Spleen (tissue), 11 donors: Measurements from ENCODE around the gene OR1G1. TPM values are rescaled to one million over a fixed set of nuclear protein-coding genes. Genes with fewer than 3 reads are reported as not detected.

ENCODE experiments used
- DNase-seq: peaks from one replicate; pipeline ENCODE4 v3.0.0-alpha.2; 2020
- H3K27ac ChIP-seq, 8 donors: fragments of 200-600 bp; sonication (generic) in 7 of 8; 1 replicate in 4 of 8; 2 replicates in 4 of 8; pipeline versions ENCODE4 v1.5.0 to v1.8.0; 2016 to 2021; ENCODE audit warnings: inconsistent platforms in 4 of 8, mild to moderate bottlenecking in 4 of 8, moderate library complexity in 1 of 8
- H3K27me3 ChIP-seq, 7 donors: fragments of 200-600 bp; sonication (generic) in 6 of 7; replicated peaks in 1 of 7; 1 replicate in 4 of 7; 2 replicates in 3 of 7; pipeline versions ENCODE4 v1.5.0 to v1.8.0; 2016 to 2021; ENCODE audit warnings: inconsistent platforms in 3 of 7, mild to moderate bottlenecking in 1 of 7
- H3K36me3 ChIP-seq, 6 donors: fragments of 200-600 bp; sonication (generic) in 5 of 6; 1 replicate in 4 of 6; 2 replicates in 2 of 6; pipeline versions ENCODE4 v1.5.0 to v1.8.0; 2016 to 2021; ENCODE audit warnings: inconsistent platforms in 2 of 6
- H3K4me1 ChIP-seq, 6 donors: fragments of 200-600 bp; sonication (generic) in 5 of 6; 1 replicate in 3 of 6; 2 replicates in 3 of 6; pipeline versions ENCODE4 v1.5.0 to v1.8.0; 2016 to 2021; ENCODE audit warnings: inconsistent platforms in 3 of 6
- H3K4me3 ChIP-seq, 8 donors: fragments of 200-600 bp; sonication (generic) in 7 of 8; 1 replicate in 4 of 8; 2 replicates in 4 of 8; pipeline versions ENCODE4 v1.5.0 to v1.8.0; 2016 to 2021; ENCODE audit warnings: inconsistent platforms in 4 of 8, mild to moderate bottlenecking in 4 of 8, moderate library complexity in 2 of 8
- H3K9me3 ChIP-seq, 8 donors: fragments of 200-600 bp; sonication (generic) in 7 of 8; 1 replicate in 4 of 8; 2 replicates in 4 of 8; pipeline versions ENCODE4 v1.5.0 to v1.8.0; 2016 to 2021; ENCODE audit warnings: inconsistent platforms in 4 of 8
- POLR2A ChIP-seq, 3 donors: fragments of 450-650 bp; IDR thresholded peaks; one replicate each; pipeline ENCODE4 v1.5.1; 2017; ENCODE audit warnings: antibody characterized with exemption in 3 of 3, mild to moderate bottlenecking in 1 of 3
- POLR2AphosphoS5 ChIP-seq, 3 donors: sonication (generic); formaldehyde crosslinking; IDR thresholded peaks; one replicate each; pipeline ENCODE4 v1.5.1; 2017; ENCODE audit warnings: antibody characterized with exemption in 3 of 3
- WGBS, 5 donors: extraction: QIAGEN DNeasy Blood & Tissue Kit in 3 of 5; methylation state at CpG; one replicate each; pipeline versions ENCODE4 v1.1.5 to v1.1.7; 2013 to 2018; 5-methylcytosine and 5-hydroxymethylcytosine counted together
- intact Hi-C: fragments of 100-400 bp; cut with DNase I; formaldehyde crosslinking; loops from one replicate; pipeline ENCODE4 v1.15.0; 2023; ENCODE audit warnings: low total_unique reads
- polyA plus RNA-seq, 3 donors: library from polyadenylated mRNA; stranded (reverse); fragments of 200-250 nt; gene quantifications; one replicate each; pipeline ENCODE4 v1.2.1, GENCODE V29; 2013
- total RNA-seq, 7 donors: library from RNA; depleted of rRNA in 3 of 7; stranded (reverse); fragments of >200 nt in 3 of 7; fragmentation: NEBNext Ultra II Directional in 4 of 7; extraction: Animal tissue kit (Norgen Biotek cat#: 25700) in 4 of 7; gene quantifications; one replicate each; pipeline versions ENCODE4 v1.1.0 to v1.2.1, GENCODE V29; 2016 to 2021
- TF ChIP-seq, protein P1 (sequence below), 11 experiments: fragments of 200-600 bp in 7 of 11; fragments of 450-650 bp in 4 of 11; sonication (generic) in 4 of 11; IDR thresholded peaks in 8 of 11; conservative IDR thresholded peaks in 3 of 11; 1 replicate in 7 of 11; 2 replicates in 4 of 11; pipeline versions ENCODE4 v1.4.0 to v1.8.0; 2016 to 2021; ENCODE audit warnings: antibody characterized with exemption in 11 of 11, inconsistent platforms in 4 of 11, mild to moderate bottlenecking in 1 of 11
- donor health status: healthy with polysubstance abuse.
- donor health status: DM: no; HTN: no; CAD: no; lungs with moderate emphysema.
- donor health status: DM: no; HTN: no; CAD: no.
- donor health status: Bipolar disorder and iron deficiency.
- donor health status: healthy.
- donor health status: DM: no; HTN: no; CAD: no.
- donor health status: DM: yes; HTN: yes; CAD: no.

OR1G1 gene
- total and polyA plus RNA-seq, 10 donors, result not detected

DNA sequence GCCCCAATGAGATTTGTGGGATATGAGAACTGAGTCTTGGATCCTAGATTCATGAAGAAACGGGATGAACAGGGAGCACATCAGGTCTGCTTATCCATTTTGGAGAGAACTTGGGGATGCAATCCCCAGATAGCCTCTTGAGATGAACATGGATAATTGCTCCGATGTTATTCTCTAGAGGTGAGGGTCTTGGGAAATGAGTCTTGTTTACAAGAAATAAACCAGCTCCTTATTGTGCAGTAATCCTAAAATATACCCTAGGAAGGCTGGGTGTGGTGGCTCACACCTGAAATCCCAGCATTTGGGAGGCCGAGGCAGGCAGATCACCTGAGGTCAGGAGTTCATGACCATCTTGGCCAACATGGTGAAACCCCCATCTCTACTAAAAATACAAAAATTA, 23.0 kb downstream of the OR1G1 start, which contains the start of gene OR1D2:
TSS of gene OR1D2 (minus strand) at position 101 of the 400 bp plus-strand sequence. CDS start 11,426 bp downstream, outside the sequence.
- intact Hi-C loops, result no loop called here
- no peak within 1 kb of the TSS for H3K4me3 ChIP-seq

More for the DNA sequence above, 23.0 kb downstream of the OR1G1 start, which contains the start of gene OR1D2:
- Histone ChIP-seq H3K27me3 (no peaks in the 10 kb centered on the region), H3K27ac (no peak within 1 kb of the TSS), H3K4me1 (no peaks in the 10 kb centered on the region), H3K36me3 (no peaks in the 10 kb centered on the region), H3K9me3 (peaks cover 0 to 39% (median 27%) of the 10 kb centered on the region in 8 donors)
- WGBS, 5 donors, result 63 to 77% (median 71%) methylated on average over 3 of the region's 3 CpGs
- TF ChIP-seq, protein P1, sequence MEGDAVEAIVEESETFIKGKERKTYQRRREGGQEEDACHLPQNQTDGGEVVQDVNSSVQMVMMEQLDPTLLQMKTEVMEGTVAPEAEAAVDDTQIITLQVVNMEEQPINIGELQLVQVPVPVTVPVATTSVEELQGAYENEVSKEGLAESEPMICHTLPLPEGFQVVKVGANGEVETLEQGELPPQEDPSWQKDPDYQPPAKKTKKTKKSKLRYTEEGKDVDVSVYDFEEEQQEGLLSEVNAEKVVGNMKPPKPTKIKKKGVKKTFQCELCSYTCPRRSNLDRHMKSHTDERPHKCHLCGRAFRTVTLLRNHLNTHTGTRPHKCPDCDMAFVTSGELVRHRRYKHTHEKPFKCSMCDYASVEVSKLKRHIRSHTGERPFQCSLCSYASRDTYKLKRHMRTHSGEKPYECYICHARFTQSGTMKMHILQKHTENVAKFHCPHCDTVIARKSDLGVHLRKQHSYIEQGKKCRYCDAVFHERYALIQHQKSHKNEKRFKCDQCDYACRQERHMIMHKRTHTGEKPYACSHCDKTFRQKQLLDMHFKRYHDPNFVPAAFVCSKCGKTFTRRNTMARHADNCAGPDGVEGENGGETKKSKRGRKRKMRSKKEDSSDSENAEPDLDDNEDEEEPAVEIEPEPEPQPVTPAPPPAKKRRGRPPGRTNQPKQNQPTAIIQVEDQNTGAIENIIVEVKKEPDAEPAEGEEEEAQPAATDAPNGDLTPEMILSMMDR (IDR thresholded peaks at IDR 0.05 in 8 of 11, conservative IDR thresholded peaks at IDR 0.05 in 3 of 11), result no peak
- TF ChIP-seq POLR2A (IDR thresholded peaks at IDR 0.05) (no peak), POLR2AphosphoS5 (IDR thresholded peaks at IDR 0.05) (no peak)
- no peak for DNase-seq

Other genes starting within 250 kb of the OR1G1 start
- not detected for gene OR1D5, start 63.9 kb downstream of the OR1G1 start, total RNA-seq
- not detected for gene OR1D5, start 63.9 kb downstream of the OR1G1 start, polyA plus RNA-seq
- gene OR1D2, start 23.1 kb downstream of the OR1G1 start, total RNA-seq, result not detected
- not detected for gene OR1D2, start 23.1 kb downstream of the OR1G1 start, polyA plus RNA-seq
- gene OR1A2, start 70.0 kb upstream of the OR1G1 start, total RNA-seq, result not detected
- not detected for gene OR1A2, start 70.0 kb upstream of the OR1G1 start, polyA plus RNA-seq
- gene OR1A1, start 80.1 kb upstream of the OR1G1 start, total RNA-seq, result not detected
- not detected for gene OR1A1, start 80.1 kb upstream of the OR1G1 start, polyA plus RNA-seq
- under 1 TPM in 1 of 7 donors, not detected in 6; 0.32 TPM for gene OR3A1, start 170.8 kb upstream of the OR1G1 start, total RNA-seq
- gene OR3A1, start 170.8 kb upstream of the OR1G1 start, polyA plus RNA-seq, result under 1 TPM in 1 of 3 donors, not detected in 2; 0.16 TPM